Activated T-cell treated with anti-CD3 and anti-CD28 coated beads, Interleukin-2, amount 50 U/mL, for 24 hours (primary cell): Measurements from ENCODE around the gene FAM107B.

Experiments used
- DNase-seq: peaks from one replicate; pipeline ENCODE4 v3.0.0-alpha.2; 2020
- H3K27ac Mint-ChIP-seq: 2 replicates; pipeline ENCODE4 v1.8.0; 2020; ENCODE audit warnings: mild to moderate bottlenecking, mixed read lengths
- H3K27me3 Mint-ChIP-seq: 2 replicates; pipeline ENCODE4 v1.8.0; 2020; ENCODE audit warnings: mixed read lengths
- H3K36me3 Mint-ChIP-seq: 2 replicates; pipeline ENCODE4 v1.8.0; 2020; ENCODE audit warnings: low read depth, mixed read lengths
- H3K4me1 Mint-ChIP-seq: 2 replicates; pipeline ENCODE4 v1.8.0; 2020; ENCODE audit warnings: low read depth, mixed read lengths
- H3K4me3 Mint-ChIP-seq: 2 replicates; pipeline ENCODE4 v1.8.0; 2020; ENCODE audit warnings: mild to moderate bottlenecking, moderate library complexity, mixed read lengths
- H3K9me3 Mint-ChIP-seq: 2 replicates; pipeline ENCODE4 v1.8.0; 2020; ENCODE audit warnings: mixed read lengths

Gene FAM107B

GRCh38 chr10:14681305-14681704 lies 93.4 kb downstream of the FAM107B start:
- no peak for DNase-seq
- Mint-ChIP-seq H3K27ac (no peak overlapping the region), H3K27me3 (no peaks in the 10 kb centered on the region)

DNA sequence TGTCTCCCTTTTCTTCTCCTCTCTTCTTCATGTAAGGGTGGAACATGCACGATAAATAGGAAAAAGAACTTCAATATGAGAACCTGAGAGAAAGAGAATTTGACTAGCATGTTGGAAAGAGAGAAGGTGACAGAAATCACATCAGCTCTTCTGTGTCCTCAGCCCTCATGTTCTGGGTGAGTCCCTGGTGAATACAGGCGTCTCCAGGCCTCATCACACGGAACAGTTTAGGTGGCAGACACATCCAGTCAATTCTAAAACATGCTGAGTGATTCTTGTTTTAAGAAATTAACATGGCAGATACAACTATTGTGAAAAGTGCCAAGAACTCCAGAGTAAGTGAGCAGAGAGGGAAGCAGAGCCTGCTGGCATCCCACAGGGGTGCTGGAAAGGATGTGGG lies 96.1 kb downstream of the FAM107B start:
- no peaks in the 10 kb centered on the region for H3K27me3 Mint-ChIP-seq
- no peak overlapping the region for H3K4me3 Mint-ChIP-seq
- H3K36me3 Mint-ChIP-seq, result no peaks in the 10 kb centered on the region
- DNase-seq, result no peak
- peaks cover 6% of the 10 kb centered on the region for H3K4me1 Mint-ChIP-seq
- H3K27ac Mint-ChIP-seq, result peak overlapping the region; percentile 10
- H3K9me3 Mint-ChIP-seq, result no peaks in the 10 kb centered on the region

More at GRCh38 chr10:14681305-14681704, 93.4 kb downstream of the FAM107B start:
- Mint-ChIP-seq H3K36me3 (no peaks in the 10 kb centered on the region), H3K9me3 (no peaks in the 10 kb centered on the region), H3K4me1 (peaks cover 6% of the 10 kb centered on the region), H3K4me3 (no peak overlapping the region)

DNA sequence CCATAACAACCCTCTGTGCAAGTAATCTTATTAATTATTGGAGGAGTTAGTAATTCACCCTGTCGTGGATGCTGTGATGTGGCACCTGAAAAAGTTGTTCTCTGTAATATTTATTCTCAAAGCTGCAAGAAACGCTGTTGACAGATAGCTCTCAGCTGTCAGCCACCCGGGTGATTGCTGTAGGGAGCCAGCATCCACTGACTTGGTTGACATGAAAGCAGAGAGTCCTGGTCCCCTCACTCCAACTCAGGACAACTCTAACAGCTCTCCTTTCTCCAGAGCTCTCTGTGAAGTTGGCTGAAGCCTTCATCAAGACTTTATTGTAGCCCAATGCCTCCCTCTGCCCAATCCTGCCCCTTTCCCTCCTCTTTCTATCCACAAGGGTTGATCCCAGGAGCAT lies 98.0 kb downstream of the FAM107B start:
- no peaks in the 10 kb centered on the region for H3K9me3 Mint-ChIP-seq
- no peak overlapping the region for H3K4me3 Mint-ChIP-seq
- no peak for DNase-seq
- H3K36me3 Mint-ChIP-seq, result no peaks in the 10 kb centered on the region
- peaks cover 5% of the 10 kb centered on the region for H3K4me1 Mint-ChIP-seq
- no peaks in the 10 kb centered on the region for H3K27me3 Mint-ChIP-seq
- H3K27ac Mint-ChIP-seq, result no peak overlapping the region

GRCh38 chr10:14674376-14675050 lies 100.2 kb downstream of the FAM107B start:
- Mint-ChIP-seq H3K4me1 (peaks cover 7% of the 10 kb centered on the region), H3K27me3 (no peaks in the 10 kb centered on the region), H3K4me3 (no peak overlapping the region), H3K27ac (no peak overlapping the region), H3K9me3 (no peaks in the 10 kb centered on the region), H3K36me3 (no peaks in the 10 kb centered on the region)
- DNase-seq, result no peak

DNA sequence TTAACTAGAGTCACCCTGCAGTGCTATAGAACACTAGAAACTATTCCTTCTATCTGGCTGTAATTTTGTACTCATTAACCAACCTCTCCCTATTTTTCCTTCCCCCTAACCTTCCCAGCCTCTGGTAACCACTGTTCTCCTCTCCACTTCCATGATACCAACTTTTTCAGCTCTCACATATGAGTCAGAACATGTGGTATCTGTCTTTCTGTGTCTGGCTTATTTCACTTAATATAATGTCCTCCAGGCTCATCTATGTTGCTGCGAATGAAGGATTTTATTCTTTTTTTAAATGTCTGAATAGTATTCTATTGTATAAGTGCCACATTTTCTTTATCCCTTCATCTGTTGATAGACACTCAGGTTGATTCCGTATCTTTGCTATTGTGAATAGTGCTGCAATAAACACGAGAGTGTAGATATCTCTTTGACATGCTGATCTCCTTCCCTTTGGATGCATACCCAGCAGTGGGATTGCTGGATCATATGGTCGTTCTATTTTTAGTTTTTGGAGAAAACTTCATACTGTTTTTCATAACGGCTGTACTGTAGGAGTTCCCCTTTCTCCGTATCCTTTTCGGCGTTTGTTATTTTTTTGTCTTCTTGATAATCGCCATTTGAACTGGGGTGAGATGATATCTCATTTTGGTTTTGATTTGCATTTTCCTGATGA lies 101.4 kb downstream of the FAM107B start:
- Mint-ChIP-seq H3K36me3 (no peaks in the 10 kb centered on the region), H3K4me3 (no peak overlapping the region), H3K9me3 (no peaks in the 10 kb centered on the region), H3K27me3 (no peaks in the 10 kb centered on the region), H3K27ac (no peak overlapping the region), H3K4me1 (peaks cover 9% of the 10 kb centered on the region)
- DNase-seq, result no peak

DNA sequence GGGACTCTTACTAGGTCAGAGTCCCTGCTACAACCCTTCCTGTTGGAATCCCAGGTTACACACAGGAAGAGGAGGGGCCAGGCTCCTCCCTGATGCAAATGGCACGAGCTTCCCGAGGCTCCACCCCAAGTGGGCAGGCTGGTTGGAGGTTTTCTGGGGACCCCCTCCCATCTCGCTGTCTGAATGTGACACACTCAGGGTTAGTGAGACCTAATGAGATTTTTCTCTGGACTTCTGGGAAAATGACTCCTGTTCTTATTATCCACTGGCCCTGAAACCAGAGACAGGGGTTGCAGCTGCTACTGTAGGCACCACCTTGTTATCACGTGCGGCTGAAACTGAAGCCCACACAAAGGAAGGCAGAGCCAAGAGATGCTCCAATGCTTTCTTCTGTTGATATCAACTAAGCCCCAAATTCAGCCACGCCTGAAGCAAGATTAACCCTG lies 103.3 kb downstream of the FAM107B start:
- Mint-ChIP-seq H3K4me3 (no peak overlapping the region), H3K4me1 (peaks cover 22% of the 10 kb centered on the region), H3K27me3 (no peaks in the 10 kb centered on the region), H3K9me3 (peaks cover 6% of the 10 kb centered on the region), H3K36me3 (peaks cover 4% of the 10 kb centered on the region), H3K27ac (no peak overlapping the region)
- DNase-seq, result no peak

DNA sequence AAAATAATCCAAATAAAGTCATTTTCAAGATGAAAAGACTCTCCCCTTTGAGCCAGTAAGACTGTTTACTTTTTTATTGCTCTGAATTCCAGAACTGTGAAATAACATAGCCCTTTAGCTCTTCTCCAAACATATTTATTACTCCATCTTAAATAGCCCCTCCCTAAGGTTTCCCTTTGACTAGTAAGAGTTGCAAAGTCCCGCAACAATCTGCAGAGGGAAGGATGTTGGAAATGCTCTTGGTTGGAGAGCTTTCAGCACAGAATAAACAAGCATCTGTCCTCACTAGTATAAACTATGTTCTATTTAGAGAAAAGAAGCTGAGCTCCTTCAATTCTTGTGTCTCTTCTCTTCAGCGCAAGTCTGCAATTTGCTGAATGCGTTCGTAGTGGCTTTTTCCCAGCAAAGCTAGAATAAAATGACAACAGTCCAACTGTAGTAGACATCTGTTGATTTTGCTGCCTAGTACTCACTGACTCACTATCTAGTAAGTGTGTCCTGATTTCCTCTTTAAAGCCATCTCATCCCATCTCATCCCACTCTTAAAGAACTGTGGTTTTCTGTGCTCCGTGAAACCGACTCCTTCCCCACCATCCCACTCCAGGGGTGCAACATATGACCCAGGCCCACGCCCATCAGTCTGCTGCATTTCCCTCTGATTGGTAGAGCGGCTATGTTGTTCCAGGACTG lies 104.0 kb downstream of the FAM107B start:
- Mint-ChIP-seq H3K4me3 (no peak overlapping the region), H3K9me3 (peaks cover 13% of the 10 kb centered on the region), H3K4me1 (peaks cover 29% of the 10 kb centered on the region), H3K36me3 (peaks cover 8% of the 10 kb centered on the region), H3K27me3 (no peaks in the 10 kb centered on the region), H3K27ac (no peak overlapping the region)
- DNase-seq, result no peak

- no peak for DNase-seq
- no peak overlapping the region for H3K27ac Mint-ChIP-seq
- H3K36me3 Mint-ChIP-seq, result peaks cover 10% of the 10 kb centered on the region
- H3K27me3 Mint-ChIP-seq, result no peaks in the 10 kb centered on the region
- H3K9me3 Mint-ChIP-seq, result peaks cover 15% of the 10 kb centered on the region
- H3K4me1 Mint-ChIP-seq, result peaks cover 41% of the 10 kb centered on the region
- H3K4me3 Mint-ChIP-seq, result no peak overlapping the region
Observed at GRCh38 chr10:14669576-14669975, 105.1 kb downstream of the FAM107B start.

GRCh38 chr10:14667781-14668180 lies 106.9 kb downstream of the FAM107B start:
- peaks cover 10% of the 10 kb centered on the region for H3K36me3 Mint-ChIP-seq

DNA sequence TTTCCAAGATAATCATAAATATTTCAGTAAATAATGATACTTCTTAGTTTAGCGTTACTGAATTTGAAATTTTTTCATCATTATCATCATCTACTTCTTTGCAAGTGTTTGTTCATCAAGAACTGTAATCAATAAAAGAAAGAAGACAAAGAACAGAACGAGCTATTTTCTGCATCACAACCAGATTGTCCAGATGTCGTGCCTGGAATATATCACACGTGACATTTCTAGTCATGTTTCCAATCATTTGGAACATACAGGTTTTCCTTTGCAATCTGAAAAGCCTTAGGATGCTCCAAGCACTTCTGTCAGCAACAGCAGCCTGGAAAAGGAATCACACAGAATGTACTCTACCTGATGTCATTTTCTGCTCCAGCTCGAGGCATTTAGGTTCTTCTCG lies 107.4 kb downstream of the FAM107B start:
- Mint-ChIP-seq H3K27me3 (no peaks in the 10 kb centered on the region), H3K4me1 (peaks cover 60% of the 10 kb centered on the region), H3K27ac (no peak overlapping the region), H3K4me3 (no peak overlapping the region), H3K36me3 (peaks cover 10% of the 10 kb centered on the region), H3K9me3 (peaks cover 23% of the 10 kb centered on the region)
- DNase-seq, result no peak

More at GRCh38 chr10:14667781-14668180, 106.9 kb downstream of the FAM107B start:
- Mint-ChIP-seq H3K4me1 (peaks cover 55% of the 10 kb centered on the region), H3K27me3 (no peaks in the 10 kb centered on the region), H3K27ac (no peak overlapping the region), H3K4me3 (no peak overlapping the region), H3K9me3 (peaks cover 19% of the 10 kb centered on the region)
- no peak for DNase-seq

DNA sequence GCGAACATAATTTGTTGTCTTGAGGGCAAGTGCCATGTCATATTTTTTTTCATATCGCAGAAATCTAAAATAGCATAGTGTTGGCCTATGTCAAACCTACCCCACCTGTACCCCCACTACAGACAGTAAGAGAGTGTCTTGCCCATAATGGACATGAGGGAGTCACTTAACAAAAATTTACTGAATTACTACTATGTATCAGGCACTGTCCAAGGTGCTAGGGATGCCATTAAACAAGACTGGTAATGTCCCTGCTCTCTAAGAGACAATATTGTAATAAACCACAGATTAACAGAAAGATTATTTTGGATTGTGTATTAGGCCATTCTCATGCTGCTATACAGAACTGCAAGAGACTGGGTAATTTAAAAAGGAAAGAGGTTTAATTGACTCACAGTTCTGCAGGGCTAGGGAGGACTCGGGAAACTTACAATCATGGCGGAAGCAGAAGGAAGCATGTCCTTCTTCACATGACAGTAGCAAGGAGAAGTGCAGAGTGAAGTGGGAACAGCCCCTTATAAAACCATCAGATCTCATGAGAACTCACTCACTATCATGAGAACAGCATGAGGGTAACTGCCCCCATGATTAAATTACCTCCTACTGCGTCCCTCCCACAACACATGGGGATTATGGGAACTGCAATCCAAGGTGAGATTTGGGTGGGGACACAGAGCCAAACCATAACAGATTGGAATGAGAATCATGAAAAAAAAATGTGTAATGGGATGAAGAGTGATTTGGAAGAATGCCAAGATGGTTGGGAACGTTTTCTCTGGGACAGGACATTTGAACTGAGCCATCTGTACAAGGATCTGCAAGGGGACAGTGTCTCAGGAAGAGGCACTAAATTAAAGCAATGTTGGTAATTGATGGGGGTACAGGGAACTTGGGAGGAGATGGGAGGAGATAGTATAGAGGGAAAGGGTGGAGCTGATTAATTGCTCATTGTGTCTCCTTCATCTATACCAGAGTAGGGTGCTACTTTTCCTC lies 108.5 kb downstream of the FAM107B start:
- Mint-ChIP-seq H3K9me3 (peaks cover 23% of the 10 kb centered on the region), H3K4me1 (peaks cover 70% of the 10 kb centered on the region), H3K4me3 (no peak overlapping the region), H3K27me3 (no peaks in the 10 kb centered on the region), H3K27ac (peak overlapping the region; percentile 86), H3K36me3 (peaks cover 10% of the 10 kb centered on the region)
- no peak for DNase-seq

DNA sequence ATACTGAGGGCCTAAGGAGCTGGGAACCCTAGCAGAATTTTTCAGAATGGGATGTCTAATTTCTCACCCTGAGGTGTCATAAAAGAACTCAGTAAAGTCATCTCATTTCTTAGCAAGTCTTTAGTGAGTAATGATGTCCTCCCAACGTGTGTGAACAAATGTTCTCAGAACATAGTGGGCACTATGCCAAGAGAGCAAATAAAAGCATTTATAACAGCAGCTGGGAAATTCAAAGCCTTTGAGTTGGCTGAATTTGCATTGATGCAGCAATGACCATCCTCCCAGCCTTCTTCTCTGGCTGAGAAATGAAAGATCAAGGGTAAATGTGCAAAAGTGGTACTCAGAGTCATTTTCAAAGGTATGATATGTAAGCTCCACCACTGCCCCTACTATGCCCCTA lies 109.4 kb downstream of the FAM107B start:
- Mint-ChIP-seq H3K4me1 (peaks cover 79% of the 10 kb centered on the region), H3K9me3 (peaks cover 27% of the 10 kb centered on the region), H3K27me3 (no peaks in the 10 kb centered on the region), H3K36me3 (peaks cover 14% of the 10 kb centered on the region), H3K27ac (peak overlapping the region; percentile 86), H3K4me3 (no peak overlapping the region)
- DNase-seq, result no peak

DNA sequence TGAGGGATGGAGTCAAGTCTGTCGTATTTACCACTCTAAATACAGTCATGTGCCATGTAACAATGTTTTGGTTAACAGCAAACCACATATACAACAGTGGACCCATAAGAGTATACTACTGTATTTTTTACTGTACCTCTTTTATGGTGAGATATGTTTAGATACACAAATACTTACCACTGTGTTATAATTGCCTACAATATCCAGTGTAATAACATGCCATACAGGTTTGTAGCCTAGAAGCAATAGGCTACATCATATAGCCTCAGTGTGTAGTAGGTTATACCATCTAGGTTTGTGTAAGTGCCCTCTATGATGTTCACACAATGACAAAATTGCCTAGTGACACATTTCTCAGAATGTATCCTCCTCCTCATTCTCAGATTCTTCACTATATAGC lies 110.4 kb downstream of the FAM107B start:
- Mint-ChIP-seq H3K27me3 (no peaks in the 10 kb centered on the region), H3K27ac (peak overlapping the region; percentile 86), H3K4me1 (peaks cover 84% of the 10 kb centered on the region), H3K9me3 (peaks cover 29% of the 10 kb centered on the region), H3K36me3 (peaks cover 14% of the 10 kb centered on the region), H3K4me3 (peak overlapping the region; percentile 25)
- no peak for DNase-seq

DNA sequence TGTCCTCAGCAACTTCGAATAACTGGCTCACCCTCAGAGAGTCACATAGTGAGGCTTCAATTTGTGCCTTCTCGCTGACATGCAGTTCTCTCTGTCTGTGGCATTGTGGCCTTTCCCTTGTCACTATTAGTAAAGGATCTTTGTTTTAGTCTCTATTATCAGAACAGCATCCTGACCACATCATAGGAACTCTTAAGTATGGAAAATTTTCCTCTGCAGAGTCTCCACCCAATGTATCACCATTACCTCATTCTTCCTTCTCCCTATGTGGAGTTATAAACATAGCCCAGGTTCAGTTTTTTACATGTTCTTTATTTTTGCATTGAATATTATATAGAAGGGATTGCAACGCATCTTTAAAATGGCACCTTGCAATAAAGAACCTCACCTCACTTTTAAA lies 112.9 kb downstream of the FAM107B start:
- no peaks in the 10 kb centered on the region for H3K27me3 Mint-ChIP-seq
- no peak for DNase-seq
- no peak overlapping the region for H3K27ac Mint-ChIP-seq
- no peak overlapping the region for H3K4me3 Mint-ChIP-seq
- H3K36me3 Mint-ChIP-seq, result peaks cover 14% of the 10 kb centered on the region
- H3K4me1 Mint-ChIP-seq, result peaks cover 90% of the 10 kb centered on the region
- peaks cover 33% of the 10 kb centered on the region for H3K9me3 Mint-ChIP-seq
